ENCODE data around the gene SCN8A.

DNA sequence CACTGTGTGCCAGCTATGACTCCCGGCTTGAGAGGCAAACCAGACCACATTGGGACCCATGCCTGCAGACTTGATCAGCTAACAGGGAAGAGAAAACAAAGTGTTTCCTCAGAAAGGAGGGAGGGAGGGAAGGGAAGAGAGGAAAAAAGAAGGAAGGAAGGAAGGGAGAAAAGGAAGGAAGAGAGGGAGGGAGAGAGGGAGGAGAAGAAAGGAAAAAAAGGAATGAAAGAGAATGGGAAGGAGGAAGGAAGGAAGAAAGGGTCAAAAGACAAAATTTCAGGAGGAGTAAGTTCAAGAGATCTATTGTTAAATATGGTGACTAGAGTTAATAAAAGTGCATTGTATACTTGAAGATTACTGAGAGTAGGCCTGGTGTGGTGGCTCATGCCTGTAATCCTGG is 238.6 kb downstream of the SCN8A start:
- TF ChIP-seq CTCF (IDR thresholded peaks at IDR 0.05; ENCODE audit: poor library complexity): no peak
- TF ChIP-seq EZH2phosphoT487 (IDR thresholded peaks at IDR 0.05; ENCODE audit: low read depth, severe bottlenecking, unreplicated experiment): no peak
- TF ChIP-seq EZH2 (IDR thresholded peaks at IDR 0.05; ENCODE audit: borderline replicate concordance): no peak
